Stimulated activated naive CD8-positive, alpha-beta T cell treated with anti-CD3 and anti-CD28 coated beads, Interleukin-15, Interleukin-2, amounts not matched to agents 100 ng/mL and 50 ng/mL, for 24 hours (primary cell): ENCODE results near the gene NECTIN2.
"Not testable (repeated sequence)": the region's sequence is repeated elsewhere in the genome, so short reads cannot be mapped to it uniquely, and the experiment has no call there.

Source experiments
- H3K27ac Mint-ChIP-seq: one replicate; pipeline ENCODE4 v1.8.0; 2021; ENCODE audit warnings: mild to moderate bottlenecking, mixed read lengths
- H3K27me3 Mint-ChIP-seq: one replicate; pipeline ENCODE4 v1.8.0; 2021; ENCODE audit warnings: mixed read lengths
- H3K36me3 Mint-ChIP-seq: one replicate; pipeline ENCODE4 v1.8.0; 2021; ENCODE audit warnings: low read depth, mixed read lengths
- H3K4me1 Mint-ChIP-seq: one replicate; pipeline ENCODE4 v1.8.0; 2021; ENCODE audit warnings: low read depth, mixed read lengths
- H3K4me3 Mint-ChIP-seq: one replicate; pipeline ENCODE4 v1.8.0; 2021; ENCODE audit warnings: mild to moderate bottlenecking, mixed read lengths
- H3K9me3 Mint-ChIP-seq: one replicate; pipeline ENCODE4 v1.8.0; 2021; ENCODE audit warnings: mixed read lengths

The NECTIN2 gene

DNA sequence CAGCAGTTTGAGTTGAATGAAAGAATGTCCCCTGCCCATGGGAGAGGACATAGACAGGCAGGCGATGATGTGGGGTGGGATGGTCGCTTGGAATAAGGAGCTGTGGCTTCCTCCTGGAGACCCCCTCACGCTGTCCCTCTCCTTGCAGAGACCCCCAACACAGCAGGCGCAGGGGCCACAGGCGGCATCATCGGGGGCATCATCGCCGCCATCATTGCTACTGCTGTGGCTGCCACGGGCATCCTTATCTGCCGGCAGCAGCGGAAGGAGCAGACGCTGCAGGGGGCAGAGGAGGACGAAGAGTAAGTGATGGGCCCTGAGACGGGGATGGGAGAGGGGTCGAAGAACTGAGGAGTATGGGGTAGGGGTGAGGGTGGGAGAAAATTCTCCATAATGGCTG, 36.0 kb downstream of the NECTIN2 start:
- no peak overlapping the region for H3K27ac Mint-ChIP-seq
- H3K9me3 Mint-ChIP-seq: no peaks in the 10 kb centered on the region
- no peak overlapping the region for H3K4me3 Mint-ChIP-seq
- no peaks in the 10 kb centered on the region for H3K27me3 Mint-ChIP-seq
- H3K36me3 Mint-ChIP-seq: no peaks in the 10 kb centered on the region
- peaks cover 3% of the 10 kb centered on the region for H3K4me1 Mint-ChIP-seq

DNA sequence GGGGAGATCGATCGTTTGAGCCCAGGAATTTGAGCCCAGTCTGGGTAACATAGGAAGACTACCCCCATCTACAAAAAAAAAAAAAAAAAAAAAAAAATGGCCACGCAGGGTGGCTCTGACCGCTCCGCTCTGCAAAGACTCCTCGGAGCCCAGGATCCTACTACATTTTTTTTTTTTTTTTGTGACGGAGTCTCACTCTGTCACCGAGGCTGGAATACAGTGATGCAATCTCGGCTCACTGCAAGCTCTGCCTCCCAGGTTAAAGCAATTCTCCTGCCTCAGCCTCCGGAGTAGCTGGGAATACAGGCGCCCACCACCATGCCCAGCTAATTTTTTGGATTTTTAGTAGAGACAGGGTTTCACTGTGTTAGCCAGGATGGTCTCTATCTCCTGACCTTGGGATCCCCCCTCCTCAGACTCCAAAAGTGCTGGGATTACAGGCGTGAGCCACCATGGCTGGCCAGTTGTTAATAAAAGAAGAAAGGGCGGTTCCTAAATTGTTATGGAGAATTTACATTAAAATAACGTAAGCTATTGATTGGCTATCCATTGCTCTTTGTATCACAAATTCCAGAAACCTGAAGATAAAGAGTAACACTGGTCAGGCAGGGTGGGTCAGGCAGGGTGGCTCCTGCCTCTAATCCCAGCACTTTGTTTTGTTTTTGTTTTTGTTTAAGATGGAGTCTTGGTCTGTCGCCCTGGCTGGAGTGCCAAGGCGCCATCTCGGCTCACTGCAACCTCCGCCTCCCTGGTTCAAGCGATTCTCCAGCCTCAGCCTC, 36.7 kb downstream of the NECTIN2 start:
- not testable (repeated sequence) for H3K27ac Mint-ChIP-seq, H3K4me3 Mint-ChIP-seq, H3K4me1 Mint-ChIP-seq, H3K27me3 Mint-ChIP-seq, H3K36me3 Mint-ChIP-seq, H3K9me3 Mint-ChIP-seq

DNA sequence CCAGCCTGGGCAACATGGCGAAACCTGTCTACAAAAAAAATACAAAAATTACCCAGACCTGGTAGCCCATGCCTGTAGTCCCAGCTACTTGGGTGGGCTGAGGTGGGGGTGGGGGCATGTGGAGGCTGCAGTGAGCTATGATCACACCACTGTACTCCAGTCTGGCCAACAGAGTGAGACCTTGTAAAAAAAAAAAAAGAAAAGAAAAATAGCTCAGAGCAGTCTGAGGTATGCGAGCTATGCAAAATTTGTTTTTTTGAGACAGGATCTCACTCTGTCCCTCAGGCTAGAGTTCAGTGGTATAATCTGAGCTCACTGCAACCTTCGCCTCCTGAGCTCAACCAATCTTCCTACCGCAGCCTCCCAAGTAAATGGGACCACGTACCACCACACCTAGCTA, 37.8 kb downstream of the NECTIN2 start:
- Mint-ChIP-seq H3K9me3 (no peaks in the 10 kb centered on the region), H3K4me3 (no peak overlapping the region), H3K36me3 (no peaks in the 10 kb centered on the region), H3K27ac (no peak overlapping the region), H3K27me3 (no peaks in the 10 kb centered on the region), H3K4me1 (peaks cover under 1% of the 10 kb centered on the region)

DNA sequence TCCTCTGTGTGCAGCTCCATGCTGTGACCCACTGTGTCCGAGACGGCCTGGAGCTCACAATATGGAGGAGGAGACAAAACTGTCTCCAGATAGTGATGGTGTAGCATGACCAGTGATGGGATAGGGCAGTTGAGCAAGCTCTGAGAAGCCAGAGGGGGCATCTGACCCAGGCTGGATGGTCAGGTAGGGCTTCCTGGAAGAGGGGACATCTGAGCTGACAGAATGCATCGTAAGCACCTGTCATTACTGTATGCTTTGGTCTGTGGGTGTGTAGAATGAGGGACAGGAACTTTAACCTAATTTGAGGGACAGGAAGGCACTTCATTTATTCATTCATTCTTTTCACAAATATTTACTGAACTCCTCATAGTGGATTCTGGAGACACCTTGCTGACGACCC, 38.5 kb downstream of the NECTIN2 start:
- H3K4me3 Mint-ChIP-seq: no peak overlapping the region
- no peaks in the 10 kb centered on the region for H3K9me3 Mint-ChIP-seq
- H3K4me1 Mint-ChIP-seq: peaks cover 5% of the 10 kb centered on the region
- H3K36me3 Mint-ChIP-seq: no peaks in the 10 kb centered on the region
- H3K27ac Mint-ChIP-seq: peak overlapping the region; percentile 22
- no peaks in the 10 kb centered on the region for H3K27me3 Mint-ChIP-seq

DNA sequence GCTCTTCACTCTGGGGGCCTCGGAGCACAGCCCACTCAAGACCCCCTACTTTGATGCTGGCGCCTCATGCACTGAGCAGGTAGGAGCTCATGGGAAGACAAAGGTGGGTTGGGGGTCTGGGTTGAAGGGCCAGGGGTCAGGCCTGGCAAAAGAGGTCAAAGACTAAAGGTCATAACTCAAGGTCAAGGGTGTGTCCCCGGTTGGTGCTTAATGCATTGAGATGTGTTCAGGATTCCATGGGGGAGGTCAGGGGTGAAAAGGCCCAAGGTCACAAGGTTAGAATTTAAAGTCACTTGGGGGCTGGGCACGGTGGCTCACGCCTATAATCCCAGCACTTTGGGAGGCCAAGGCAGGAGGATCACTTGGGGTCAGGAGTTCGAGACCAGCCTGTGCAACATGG, 40.0 kb downstream of the NECTIN2 start:
- Mint-ChIP-seq H3K4me1 (peaks cover 15% of the 10 kb centered on the region), H3K9me3 (no peaks in the 10 kb centered on the region), H3K36me3 (peaks cover 3% of the 10 kb centered on the region), H3K27me3 (no peaks in the 10 kb centered on the region), H3K27ac (no peak overlapping the region), H3K4me3 (no peak overlapping the region)

DNA sequence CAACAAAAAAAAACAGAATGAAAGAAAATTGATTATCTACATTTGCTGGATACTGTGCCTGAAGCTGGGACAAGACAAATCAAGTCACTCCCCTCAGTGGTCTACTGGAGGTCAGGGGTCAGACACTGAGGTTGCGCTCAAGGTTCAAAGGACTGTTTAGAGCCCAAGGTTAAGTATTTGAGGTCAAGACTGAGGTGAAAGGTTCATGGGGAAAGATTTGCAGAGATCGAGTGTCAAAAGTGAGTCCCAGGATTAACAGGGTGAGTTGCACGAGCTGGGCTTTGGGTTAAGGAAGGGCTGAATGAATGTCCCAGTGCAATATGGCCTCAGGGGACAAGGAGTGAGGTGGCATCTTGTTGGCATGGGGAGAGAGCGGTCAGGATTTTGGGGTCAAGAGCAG, 41.6 kb downstream of the NECTIN2 start:
- no peak overlapping the region for H3K27ac Mint-ChIP-seq
- H3K4me3 Mint-ChIP-seq: no peak overlapping the region
- H3K9me3 Mint-ChIP-seq: no peaks in the 10 kb centered on the region
- peaks cover 15% of the 10 kb centered on the region for H3K36me3 Mint-ChIP-seq
- H3K27me3 Mint-ChIP-seq: no peaks in the 10 kb centered on the region
- peaks cover 27% of the 10 kb centered on the region for H3K4me1 Mint-ChIP-seq

DNA sequence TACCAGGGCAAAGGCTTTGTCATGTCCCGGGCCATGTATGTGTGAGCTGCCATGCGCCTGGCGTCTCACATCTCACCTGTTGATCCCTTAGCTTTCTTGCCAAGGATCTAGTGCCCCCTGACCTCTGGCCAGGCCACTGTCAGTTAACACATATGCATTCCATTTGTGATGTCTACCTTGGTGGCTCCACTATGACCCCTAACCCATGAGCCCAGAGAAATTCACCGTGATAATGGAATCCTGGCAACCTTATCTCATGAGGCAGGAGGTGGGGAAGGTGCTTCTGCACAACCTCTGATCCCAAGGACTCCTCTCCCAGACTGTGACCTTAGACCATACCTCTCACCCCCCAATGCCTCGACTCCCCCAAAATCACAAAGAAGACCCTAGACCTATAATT, 42.2 kb downstream of the NECTIN2 start:
- H3K4me1 Mint-ChIP-seq: peaks cover 34% of the 10 kb centered on the region
- not testable (repeated sequence) for H3K9me3 Mint-ChIP-seq, H3K27ac Mint-ChIP-seq, H3K27me3 Mint-ChIP-seq
- peaks cover 22% of the 10 kb centered on the region for H3K36me3 Mint-ChIP-seq
- H3K4me3 Mint-ChIP-seq: peak overlapping the region; percentile 30

DNA sequence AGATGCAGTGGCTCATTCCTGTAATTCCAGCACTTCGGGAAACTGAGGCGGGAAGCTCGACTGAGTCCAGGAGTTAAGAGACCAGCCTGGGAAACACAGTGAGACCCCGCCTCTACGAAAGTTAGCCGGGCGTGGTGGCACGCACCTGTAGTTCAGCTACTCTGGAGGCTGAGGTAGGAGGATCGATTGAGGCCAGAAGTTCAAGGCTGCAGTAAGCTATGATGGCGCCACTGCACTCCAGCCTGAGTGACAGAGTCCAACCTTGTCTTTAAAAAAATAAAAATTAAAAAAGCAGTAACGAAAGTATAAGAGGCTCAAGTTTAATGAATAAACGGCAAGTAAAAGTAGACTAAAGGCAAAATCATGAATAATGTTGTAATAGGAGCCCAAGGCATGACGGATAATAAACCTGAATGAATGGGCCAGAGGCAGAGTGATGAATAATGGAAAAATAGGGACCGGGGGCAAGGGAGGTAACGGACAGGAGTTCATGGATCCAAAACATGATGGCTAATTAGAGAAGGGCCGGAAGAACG, 43.8 kb downstream of the NECTIN2 start:
- Mint-ChIP-seq H3K4me1 (peaks cover 36% of the 10 kb centered on the region), H3K9me3 (no peaks in the 10 kb centered on the region), H3K4me3 (peak overlapping the region; percentile 88), H3K27ac (peak overlapping the region; percentile 99), H3K27me3 (no peaks in the 10 kb centered on the region), H3K36me3 (peaks cover 37% of the 10 kb centered on the region)

DNA sequence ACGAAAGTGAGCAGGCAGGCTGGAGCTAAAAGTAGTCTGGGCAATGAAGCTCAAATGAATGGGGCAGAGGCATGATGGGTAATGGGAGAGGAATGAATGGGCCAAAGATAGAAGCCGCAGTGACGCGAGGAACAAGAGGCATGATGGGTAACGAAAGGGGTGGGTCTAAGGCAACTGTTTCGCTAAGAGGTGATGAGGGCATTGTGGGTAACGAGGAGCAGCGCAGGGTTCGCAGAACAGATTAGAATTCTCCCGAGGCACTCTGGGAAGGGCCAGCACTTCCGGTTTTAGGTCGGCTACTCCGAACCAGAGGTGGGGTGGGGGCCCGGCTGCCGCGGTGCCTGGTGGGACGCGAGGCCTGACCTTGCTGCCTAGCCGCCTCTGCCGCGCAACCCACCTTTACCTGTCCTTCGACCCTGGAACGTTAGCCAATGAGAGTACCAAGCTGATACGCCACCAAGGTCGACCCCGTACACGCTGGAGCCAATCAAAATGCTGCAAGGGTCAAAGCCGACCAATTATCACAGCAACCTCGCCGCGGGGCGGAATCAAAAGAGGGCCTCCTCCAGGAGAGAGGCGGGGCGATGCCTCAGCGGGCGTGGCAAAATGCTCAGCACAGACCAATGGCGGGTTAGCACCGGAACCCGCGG, 44.4 kb downstream of the NECTIN2 start:
- Mint-ChIP-seq H3K9me3 (no peaks in the 10 kb centered on the region), H3K4me1 (peaks cover 36% of the 10 kb centered on the region), H3K36me3 (peaks cover 40% of the 10 kb centered on the region), H3K27me3 (no peaks in the 10 kb centered on the region), H3K4me3 (peak overlapping the region; percentile 88), H3K27ac (peak overlapping the region; percentile 99)

DNA sequence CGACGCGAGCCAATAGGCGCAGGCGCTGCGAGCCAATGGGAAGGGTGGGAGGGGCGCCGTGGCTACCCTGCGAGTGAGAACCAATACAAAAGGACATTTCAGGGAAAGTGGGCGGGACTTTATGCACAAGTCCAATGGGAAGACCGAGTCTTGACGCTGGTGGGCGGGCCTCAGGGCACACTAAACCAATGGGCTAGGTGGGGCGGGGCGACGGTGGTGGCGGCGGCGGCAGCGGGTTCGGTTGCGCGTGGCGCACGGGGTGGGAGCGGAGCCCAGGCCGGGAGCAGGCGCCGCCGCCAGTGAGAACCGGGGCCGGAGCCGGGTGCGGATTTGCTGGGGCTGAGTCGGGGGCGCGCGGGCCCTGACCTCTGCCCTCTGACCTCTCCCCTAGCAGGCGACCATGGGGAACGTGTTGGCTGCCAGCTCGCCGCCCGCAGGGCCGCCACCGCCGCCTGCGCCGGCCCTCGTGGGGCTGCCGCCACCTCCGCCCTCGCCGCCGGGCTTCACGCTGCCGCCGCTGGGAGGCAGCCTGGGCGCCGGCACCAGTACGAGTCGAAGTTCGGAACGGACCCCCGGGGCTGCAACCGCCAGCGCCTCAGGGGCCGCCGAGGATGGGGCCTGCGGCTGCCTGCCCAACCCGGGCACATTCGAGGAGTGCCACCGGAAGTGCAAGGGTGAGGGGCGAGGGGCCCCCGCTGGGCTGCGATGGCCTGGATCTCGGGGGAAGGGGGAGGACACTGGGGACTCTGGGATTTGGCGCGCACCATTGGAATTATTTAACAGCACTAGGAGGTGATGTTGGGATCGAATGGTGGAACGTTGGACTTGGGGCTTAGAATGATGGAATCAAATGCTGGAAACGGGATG, 45.2 kb downstream of the NECTIN2 start, which contains the start of gene TOMM40:
Gene TOMM40, plus strand, starts transcription at position 239 of the 867 bp plus-strand sequence. Its CDS starts 162 bp downstream, at position 401.
- H3K4me1 Mint-ChIP-seq: peaks cover 41% of the 10 kb centered on the region
- no peaks in the 10 kb centered on the region for H3K9me3 Mint-ChIP-seq
- H3K4me3 Mint-ChIP-seq: peak within 1 kb of the TSS; percentile 98
- H3K36me3 Mint-ChIP-seq: peaks cover 46% of the 10 kb centered on the region
- H3K27ac Mint-ChIP-seq: peak within 1 kb of the TSS; percentile 99
- no peaks in the 10 kb centered on the region for H3K27me3 Mint-ChIP-seq

DNA sequence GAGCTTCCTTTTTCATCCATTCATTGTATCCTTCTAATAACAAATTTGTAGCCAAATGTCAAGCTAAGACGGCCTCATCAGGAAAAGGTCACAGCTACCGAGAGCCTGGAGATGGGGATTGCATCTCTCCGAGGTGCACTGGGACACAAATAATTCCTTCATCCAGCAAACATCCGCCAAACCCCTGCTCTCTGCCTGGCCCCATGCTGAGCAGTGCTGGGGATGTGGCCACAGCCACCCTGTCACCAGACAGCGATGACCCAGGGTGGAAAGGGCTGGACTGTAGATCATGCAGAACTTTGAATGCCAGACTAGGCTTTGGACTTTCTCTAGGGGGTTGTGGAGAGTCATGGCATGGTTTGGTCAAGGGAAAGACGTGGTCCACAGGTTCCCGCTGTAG, 46.8 kb downstream of the NECTIN2 start:
- peak overlapping the region; percentile 98 for H3K4me3 Mint-ChIP-seq
- peaks cover 56% of the 10 kb centered on the region for H3K36me3 Mint-ChIP-seq
- no peaks in the 10 kb centered on the region for H3K27me3 Mint-ChIP-seq
- H3K9me3 Mint-ChIP-seq: no peaks in the 10 kb centered on the region
- peaks cover 41% of the 10 kb centered on the region for H3K4me1 Mint-ChIP-seq
- H3K27ac Mint-ChIP-seq: peak overlapping the region; percentile 71

DNA sequence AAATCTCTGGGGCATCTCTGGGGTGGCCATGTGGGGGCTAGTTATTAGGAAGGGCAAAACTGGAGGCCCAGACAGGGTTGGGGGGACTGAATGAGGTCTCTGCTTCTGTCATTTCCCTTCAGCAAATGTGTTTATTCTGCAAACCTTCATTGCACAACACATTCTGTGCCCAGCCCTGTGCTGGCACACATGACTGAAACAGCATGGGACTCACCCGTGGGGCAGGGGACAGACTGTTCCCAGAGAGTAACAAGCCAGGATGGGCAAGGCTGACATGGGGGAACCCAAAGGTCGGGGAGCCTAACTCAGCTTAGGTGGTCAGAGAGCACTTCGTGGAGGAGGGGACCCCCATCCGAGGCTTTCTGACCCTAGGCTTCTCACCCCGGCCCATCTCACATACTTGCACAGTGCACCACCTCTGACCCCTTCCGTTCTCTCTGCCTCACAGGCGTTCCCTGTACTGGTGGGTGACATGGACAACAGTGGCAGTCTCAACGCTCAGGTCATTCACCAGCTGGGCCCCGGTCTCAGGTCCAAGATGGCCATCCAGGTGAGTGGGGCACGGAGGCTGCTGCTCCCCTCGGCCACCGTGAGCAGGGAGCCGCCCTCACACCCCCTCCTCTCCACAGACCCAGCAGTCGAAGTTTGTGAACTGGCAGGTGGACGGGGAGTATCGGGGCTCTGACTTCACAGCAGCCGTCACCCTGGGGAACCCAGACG, 47.4 kb downstream of the NECTIN2 start:
- Mint-ChIP-seq H3K9me3 (no peaks in the 10 kb centered on the region), H3K27me3 (no peaks in the 10 kb centered on the region), H3K27ac (peak overlapping the region; percentile 71), H3K4me3 (peak overlapping the region; percentile 98), H3K4me1 (peaks cover 41% of the 10 kb centered on the region), H3K36me3 (peaks cover 60% of the 10 kb centered on the region)

DNA sequence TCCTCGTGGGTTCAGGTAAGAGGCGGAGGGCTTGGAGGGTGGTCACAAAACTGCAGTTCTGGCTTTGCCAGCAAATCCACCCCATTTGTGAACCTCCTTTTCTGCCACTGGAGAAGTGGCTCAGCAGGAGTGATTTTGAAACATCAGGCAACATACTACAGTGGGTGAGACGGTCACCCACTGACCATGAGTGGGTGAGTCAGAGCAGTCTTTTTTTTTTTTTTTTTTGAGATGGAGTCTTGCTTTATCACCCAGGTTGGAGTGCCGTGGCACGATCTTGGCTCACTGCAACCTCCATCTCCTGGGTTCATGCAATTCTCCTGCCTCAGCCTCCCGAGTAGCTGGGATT, 47.9 kb downstream of the NECTIN2 start:
- Mint-ChIP-seq H3K27me3 (no peaks in the 10 kb centered on the region), H3K27ac (no peak overlapping the region), H3K9me3 (no peaks in the 10 kb centered on the region), H3K4me1 (peaks cover 39% of the 10 kb centered on the region), H3K36me3 (peaks cover 60% of the 10 kb centered on the region), H3K4me3 (no peak overlapping the region)

DNA sequence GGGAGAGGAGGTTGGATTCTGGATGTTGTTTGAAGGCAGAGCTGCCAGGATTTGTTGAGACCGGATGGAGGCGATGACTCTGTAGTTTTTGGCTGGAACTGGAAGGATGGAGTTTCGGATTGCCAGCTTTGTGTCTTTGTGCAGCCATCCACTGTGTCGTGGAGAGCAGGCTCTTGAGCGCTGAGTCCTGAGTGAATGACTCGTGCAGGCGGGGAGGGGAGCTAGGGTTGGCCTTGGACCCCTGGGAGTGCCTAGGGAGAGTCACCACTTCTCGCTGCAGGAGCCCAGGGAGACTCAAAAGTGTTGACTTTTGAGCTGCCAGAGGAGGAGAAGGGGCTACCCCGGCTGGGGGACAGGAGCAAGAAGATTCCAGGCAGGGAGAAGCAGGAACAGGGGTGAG, 48.8 kb downstream of the NECTIN2 start:
- Mint-ChIP-seq H3K36me3 (peaks cover 69% of the 10 kb centered on the region), H3K4me3 (no peak overlapping the region)

More for the DNA sequence above, 48.8 kb downstream of the NECTIN2 start:
- no peaks in the 10 kb centered on the region for H3K27me3 Mint-ChIP-seq
- peaks cover 35% of the 10 kb centered on the region for H3K4me1 Mint-ChIP-seq
- H3K9me3 Mint-ChIP-seq: no peaks in the 10 kb centered on the region
- no peak overlapping the region for H3K27ac Mint-ChIP-seq
